GM19240 (cell line): ENCODE results near the gene SCUBE2.

Experiments used
- DNase-seq: peaks from one replicate; pipeline ENCODE4 v3.0.0; 2011; ENCODE audit warnings: low spot score; ENCODE audit not compliant: insufficient read length

The SCUBE2 gene

DNA sequence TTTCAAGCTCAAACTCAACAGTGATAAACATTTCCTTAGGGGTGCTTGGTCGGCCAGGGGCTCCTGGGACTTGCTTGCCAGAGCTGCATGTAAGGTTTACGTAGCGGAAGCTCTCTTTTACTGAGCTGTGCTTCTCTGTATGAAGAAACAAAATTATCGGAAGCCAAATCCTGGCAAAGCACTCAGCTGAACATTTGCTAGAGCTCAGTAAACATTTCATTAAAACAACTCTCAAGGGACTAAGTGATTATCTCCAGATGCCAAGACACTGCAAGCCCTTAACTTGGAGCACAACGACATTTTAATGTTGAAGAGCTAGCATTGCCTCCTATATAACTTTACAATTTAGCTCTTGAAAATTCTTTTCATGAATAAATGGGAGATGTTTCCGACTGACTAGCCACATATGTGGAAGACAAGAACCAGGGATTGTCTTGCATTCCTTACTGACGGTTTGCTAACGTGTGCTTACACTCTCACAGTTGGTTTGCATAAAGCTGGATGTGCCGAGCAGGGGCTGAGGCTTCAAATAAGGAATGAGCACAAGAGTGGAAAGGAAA is 43.4 kb downstream of the SCUBE2 start:
- DNase-seq, result no peak

DNA sequence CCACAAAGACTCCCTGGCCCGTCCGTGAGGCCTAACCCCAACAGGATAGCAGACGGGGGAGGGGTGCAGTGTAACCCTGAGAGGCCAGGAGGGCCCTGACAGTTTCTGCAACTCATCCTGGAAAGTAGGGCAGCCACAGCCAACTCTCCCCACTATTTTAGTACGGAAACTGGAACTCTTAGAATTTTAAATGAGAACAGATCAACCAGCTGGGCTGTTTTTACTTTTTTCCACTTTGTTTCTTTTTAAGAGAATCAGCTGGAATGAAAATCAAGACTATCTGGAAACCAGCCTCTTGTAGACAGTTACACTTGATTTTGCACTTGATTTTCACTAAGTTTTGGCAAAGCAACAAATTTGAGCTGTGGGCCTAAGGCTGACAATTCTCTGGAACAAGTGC is 44.9 kb downstream of the SCUBE2 start:
- DNase-seq, result no peak

DNA sequence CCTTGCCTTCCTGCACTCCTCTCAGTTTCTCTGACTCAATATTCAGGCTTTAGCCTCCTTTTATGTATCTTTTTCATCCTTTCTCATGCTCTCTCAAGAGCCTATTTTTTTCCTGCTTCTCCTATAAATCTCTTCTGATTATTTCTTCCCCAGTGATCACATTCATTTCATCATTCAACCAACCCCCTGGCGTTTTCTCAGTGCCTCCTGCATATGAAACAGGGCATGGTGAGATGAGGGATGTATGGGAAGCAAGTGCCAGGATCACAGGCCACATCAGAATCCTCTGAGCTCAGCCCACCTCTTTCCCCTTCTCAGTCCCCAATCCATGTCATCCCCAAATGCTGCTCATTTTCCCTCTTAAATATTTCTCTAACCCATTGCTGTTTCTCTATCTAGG is 48.9 kb downstream of the SCUBE2 start:
- DNase-seq, result no peak

DNA sequence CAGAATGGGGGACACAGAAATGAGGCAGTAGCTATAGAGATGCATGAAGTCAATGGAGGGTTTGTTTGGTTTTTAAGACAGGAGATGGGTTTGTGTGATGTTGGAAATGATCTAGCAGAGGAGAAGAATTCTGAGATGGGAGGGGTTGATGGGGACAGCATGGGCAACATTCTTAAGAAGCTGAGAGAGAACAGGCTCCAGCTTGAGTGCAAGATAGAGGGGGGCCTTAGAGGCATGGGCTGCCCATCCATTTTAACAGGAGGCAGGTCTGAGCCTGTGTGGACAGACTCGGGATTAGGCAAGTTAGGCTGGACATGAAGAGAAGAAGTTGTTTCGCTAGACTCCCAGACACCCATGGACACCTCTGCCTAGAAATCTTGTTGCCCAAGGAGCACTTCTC is 49.7 kb downstream of the SCUBE2 start:
- no peak for DNase-seq

DNA sequence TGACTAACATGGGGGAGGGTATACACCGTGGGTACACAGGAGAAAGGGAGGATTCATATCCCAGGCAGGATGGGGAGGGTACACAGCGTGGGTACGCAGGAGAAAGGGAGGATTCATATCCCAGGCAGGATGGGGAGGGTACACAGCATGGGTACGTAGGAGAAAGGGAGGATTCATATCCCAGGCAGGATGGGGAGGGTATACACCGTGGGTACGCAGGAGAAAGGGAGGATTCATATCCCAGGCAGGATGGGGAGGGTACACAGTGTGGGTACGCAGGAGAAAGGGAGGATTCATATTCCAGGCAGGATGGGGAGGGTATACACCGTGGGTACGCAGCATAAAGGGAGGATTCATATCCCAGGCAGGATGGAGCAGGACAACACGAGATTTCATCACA is 51.0 kb downstream of the SCUBE2 start:
- no peak for DNase-seq

DNA sequence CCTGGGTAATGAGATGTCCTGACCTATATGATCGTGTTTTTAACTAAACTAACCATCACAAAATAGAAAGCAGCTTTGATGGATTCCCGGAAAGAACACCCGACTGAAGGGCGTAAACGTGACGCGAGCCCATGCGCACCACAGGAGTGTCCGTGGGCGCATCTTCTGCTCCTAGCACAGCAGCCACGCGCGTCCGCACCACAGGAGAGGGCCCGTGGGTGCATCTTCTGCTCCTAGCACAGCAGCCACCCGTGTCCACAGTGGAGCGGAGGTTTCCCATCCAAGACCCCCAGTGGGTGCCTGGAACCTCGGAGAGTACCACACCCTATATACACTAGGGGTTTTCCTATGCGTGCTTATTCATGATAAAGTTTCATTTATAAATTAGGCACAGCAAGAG is 51.5 kb downstream of the SCUBE2 start:
- DNase-seq, result no peak

DNA sequence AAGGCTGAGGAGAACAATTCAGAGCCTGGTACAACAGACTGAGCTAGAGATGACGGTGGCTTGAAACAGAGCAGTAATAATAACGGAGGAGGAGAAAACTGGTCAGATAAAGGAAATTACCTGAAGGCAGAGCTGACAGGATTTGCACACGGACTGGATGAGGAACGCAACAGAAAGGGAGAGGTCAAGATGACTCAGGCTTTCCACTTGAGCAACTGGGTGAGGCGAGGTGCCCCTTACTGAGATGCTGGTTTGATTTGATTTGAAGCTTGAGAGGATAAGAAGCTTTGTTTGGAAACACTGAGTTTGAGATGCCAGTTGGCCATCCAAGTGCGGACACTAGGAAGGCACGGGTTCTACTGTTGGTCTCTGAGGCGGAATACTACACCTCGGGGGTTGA is 52.2 kb downstream of the SCUBE2 start:
- DNase-seq, result peak; percentile 12

DNA sequence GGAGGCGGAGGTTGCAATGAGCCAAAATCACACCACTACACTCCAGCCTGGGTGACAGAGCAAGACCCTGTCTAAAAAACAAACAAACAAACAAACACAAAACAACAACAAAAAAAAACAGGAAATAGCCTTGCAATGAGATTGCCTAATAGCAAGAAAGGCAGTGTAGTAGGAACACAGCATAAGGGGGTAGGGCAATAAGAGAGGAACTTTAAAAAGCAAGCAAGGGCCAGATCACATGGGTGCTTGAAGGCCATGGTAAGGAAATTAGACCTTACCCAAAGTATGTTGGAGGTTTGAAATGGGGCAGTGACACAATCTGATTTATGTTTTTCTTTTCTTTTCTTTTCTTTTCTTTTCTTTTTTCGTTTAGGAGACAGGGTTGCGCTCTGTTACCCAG is 52.9 kb downstream of the SCUBE2 start:
- DNase-seq, result no peak

DNA sequence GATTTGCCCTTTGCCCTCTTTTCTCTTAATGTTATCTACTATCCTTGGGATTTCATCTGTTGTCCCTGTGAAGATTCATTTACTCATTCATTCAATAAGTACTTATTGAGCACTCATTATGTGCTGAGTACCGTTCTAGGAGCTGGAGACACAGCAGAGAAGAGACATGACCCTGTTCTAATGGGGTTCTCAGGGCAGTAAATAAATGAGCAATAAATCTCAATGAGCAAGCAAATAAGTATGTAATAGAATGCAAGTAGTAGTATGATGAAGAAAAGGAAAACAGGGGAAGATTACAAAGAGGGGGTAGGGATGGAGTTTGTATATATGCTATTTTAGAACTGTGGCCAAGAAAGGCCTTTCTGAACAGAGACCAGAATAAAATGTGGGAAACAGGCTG is 53.4 kb downstream of the SCUBE2 start:
- no peak for DNase-seq

DNA sequence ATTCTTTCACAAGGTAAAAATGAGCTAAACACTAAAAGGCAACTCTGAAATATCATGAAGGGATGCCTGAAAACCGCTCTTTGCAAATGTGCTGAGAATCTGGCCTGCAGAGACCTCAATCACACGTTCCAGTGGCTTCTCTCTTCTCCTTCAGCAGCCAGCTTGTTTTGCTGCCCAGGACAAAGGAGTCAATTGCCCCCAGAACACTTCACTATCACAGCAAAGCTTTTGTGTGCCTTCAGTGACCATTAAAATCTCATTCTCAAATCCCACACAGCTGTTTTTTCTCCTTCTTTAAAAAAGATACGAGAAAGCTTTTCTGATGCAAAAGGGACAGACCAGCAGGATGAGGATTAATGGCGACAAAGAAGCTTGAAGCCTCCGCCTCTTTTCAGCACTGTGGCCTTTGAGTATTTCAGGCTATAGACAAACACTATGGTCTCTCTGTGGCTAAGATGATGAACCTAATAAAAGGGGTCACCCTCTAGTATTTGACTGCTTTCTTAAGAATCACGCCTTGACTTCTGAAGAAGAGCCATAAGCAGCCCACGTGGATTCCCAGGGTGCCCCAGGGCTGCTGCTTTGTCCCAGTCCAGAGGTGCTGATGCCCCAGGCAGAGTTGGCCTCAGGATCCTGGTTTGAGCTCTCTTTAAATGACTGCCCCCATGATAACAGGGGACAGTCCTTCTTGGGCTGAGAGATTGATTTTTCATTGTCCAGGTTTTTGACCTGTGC is 54.2 kb downstream of the SCUBE2 start:
- no peak for DNase-seq

DNA sequence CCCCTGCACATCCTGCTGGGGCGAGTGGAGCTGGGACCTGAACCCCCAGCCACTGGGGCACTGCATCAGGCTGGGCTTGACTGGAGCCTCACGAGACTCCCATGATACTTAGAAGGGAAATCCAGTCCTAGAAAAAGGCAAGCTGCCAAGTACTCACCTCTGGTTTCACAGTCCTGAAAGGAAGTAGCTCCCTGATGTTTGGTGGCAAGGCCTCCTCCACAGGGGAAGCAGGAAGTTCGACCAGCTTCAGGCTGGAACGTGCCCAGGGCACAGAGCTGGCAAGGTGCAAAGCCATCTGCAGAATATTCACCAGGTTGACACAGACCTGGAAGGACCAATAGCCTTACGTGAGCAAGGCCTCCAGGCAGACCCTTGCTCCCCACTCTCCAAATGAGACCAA is 60.8 kb downstream of the SCUBE2 start:
- no peak for DNase-seq

DNA sequence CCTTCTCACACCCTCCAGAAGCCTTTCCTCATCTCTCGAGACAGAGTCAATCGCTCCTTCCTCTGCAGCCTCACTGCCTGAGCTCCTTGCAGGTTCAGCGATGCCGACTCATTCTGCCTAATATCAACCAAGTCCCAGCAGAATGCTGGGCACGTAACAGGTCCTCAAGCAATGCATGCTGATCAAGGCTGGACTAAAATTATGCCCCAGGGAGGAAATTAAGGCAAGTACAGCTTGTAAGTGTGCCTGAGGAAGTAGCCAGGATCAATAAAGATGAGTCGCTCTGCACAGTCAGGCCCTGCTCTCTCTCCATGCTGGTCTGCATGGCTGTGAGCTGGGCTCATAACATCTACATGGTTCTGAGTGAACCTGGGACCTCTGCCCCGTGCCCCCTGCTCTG is 62.0 kb downstream of the SCUBE2 start:
- no peak for DNase-seq

DNA sequence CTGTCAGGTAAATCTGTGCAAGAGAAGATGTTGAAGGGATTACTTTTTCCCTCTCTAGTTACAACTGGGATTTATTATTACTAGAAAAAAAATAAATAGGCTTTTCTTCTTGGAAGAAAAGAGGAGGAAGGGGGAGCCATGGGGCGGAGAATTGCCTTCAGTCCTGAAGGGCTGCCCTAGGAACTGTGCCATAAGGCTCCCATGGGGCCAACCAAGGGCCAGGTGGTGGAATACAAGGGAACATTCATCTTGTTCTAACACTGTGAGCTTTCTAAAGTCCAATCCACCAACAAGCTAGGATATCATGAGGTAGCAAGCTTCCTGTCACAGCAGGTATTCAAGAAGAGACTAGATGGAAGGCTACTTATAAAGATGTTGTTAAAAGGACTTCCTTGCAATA is 62.8 kb downstream of the SCUBE2 start:
- DNase-seq, result no peak

DNA sequence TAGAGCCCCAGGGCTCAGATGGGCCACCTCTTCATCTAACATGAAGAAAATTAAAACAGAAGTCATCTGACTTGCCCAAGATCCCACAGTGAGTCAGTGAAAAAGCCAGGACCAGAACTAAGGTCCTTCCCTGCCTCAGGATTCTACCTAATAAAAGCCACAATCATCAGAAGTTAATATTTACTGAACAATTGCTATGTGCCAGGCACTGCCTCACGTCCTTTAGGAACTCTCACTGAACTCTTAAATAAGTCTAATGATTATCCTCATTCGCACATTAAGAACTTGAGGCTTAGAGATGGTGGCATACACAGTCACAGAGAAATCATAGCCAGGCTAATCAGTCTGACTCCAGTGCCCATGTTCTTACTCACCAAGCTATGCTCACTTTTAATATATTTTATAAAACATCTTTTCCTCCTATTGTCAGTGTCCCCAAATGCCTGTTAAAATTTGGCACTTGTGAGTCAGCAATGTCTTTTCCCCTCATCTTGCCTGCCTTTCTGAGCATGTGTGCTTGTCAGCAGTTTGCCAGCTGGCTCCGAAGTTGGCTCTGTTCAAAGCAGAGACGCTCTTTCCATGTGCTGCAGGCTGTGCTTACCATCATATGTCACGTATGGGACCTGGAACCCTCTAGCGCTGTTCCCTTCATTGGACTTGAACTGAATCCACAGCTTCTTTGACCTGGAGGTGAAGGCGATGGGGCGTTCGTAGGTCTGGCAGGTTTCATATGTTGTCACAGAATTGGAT is 66.1 kb downstream of the SCUBE2 start:
- DNase-seq, result no peak

DNA sequence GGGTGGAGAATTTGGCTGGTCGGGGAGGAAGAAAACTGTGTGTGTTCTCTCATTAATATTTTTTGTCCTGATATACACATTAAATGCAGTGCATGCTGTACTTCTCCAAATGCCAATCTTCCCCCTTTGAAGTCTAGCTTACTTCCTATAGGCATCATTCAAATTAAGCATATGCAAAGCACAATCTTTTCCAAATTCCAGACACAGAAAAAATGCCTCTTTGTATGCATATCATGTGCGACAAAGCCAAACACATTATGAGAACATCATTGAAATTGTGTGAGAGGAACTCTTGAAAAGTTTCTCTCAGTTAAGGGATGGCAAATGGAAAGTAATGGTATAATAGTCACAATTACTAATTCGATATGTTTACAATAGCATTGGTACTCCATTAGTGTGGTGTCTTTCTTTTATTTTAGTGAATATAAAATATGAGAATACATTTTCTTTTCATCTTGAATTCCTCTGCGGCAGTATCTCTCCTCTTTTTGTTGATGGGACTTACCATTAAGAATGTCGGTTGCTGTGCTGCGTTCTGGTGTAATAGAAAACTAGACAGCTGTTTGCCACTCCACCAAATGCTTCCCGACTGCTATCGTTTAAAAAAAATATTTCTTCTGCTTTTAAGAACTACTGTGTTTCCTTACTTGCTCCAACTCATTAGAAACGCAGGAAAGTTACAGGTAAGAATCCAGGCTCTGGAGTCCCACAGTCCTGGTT is 68.3 kb downstream of the SCUBE2 start:
- no peak for DNase-seq

DNA sequence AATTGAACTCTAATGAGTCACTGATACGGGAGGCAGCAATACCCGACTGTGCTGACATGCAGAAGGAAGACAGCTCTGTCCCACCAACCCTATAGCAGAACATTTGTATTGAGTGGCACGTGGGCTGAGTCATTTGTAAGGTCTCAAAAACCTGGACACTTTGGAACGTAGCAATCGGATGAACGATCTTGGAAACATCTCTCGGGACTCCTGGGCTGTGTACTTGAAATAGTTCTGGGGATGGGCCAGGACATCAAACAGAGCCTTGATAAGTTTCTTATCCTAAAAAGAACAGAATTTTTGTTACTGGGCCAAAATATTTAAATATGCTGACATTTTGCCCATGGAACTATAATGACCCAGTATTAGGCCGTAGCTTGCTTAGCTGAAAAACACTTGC is 70.5 kb downstream of the SCUBE2 start:
- DNase-seq, result no peak

DNA sequence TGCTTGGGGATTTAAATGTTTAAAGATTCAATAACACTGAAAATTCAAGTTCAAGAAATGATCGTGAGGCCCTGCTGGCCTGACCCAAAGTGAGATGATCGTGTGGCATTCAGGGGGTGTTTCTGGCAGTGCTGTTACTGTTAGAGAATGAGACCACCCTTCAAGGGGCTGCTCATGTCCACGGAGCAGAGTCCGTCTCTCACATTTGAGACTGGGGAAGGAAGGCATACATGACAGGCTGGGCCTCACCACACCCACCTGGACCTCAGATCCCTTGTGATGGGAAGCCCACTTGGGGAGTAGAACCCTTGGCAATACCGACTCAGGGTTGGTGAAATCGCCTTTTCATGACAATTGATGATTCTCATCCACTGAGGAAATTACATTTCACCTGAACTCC is 71.5 kb downstream of the SCUBE2 start:
- DNase-seq, result no peak

DNA sequence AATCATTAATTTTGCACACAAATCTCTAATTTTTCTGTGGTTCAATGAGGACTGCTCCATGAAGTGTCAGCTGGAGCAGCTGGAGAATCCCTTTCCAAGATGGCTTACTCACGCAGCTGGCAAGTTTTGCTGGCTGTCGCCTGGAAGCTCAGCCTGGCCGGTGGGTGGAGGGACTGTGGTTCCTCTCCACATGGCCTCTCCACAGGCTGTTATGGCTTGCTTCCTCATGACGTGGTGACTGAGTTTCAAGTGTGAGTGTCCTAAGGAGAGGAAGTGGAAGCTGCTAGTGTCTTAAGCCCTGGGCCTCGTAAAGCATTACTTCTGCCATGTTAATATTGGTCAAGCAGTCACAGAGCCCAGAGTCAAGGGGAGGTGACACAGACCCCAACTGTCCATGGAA is 73.6 kb downstream of the SCUBE2 start:
- no peak for DNase-seq

DNA sequence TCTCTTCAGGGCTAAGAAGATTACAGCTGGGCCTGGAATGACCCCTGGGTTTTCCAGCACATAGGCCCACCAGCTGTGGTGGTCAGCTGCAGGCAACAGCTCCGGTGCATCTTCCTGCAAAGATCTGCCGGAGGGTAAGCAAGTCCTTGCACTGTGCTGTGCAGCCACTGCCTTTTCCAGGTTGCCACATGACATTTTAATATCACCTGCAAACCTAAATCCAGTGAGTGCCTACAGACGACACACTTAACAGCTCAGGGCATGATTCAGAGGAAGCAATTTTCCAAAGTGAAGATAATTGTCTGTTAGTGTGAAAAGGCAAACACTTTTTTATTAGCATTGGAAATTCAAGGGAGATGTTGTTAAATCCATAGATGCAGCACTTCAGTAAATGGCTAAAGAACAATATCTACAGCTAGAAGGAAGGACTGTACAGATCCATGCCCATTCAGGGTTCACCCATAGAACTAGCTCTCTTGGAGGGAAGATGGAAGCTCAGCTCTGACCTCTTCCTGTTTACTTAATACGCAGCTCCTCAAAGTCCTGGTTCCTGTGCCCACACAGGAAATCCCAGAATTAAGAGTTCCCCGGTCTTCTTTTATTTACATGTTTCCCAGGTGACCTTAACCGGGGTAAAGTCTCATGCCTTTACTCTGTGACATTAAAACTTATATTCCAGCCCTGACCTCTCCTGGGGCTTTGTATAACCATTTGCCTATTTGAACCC is 74.3 kb downstream of the SCUBE2 start:
- DNase-seq, result no peak

DNA sequence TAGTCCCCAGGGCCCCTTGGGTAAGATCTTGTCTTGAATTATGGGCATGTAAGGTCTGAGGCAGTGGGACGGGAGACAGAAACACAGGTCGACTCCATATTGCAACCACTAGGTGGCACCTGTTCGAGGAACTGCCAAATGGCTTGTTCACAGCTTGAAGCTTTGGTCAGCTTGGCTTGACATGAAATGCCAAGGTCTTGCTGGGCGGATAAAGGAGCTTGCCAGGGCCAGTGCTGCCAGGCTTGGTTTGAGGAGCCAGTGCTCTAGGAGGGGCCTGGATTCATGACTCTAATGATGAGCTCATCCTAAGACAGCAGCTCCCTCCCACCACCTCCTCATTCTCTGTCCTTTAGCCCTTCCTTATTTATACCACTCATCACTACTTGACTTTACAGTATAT is 75.7 kb downstream of the SCUBE2 start:
- DNase-seq, result peak; percentile 65

DNA sequence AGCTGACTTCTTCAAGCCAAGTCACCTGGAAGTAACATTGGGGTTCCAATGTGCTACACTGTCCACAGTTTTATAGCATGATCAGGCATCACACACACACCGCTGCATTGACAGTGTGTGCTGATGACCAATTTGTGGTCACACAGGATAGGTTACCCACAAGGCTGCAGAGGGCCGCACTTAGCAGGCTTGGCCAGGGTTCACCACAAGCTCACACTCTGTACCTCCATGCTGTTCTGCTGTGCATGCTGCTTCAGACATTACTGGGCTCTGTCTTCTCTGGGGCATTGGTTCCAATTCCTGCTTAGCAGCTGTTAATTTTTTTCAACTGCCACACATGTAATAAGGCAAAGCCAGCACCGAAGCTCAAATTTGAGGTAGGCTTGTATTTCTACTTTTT is 76.6 kb downstream of the SCUBE2 start:
- no peak for DNase-seq

DNA sequence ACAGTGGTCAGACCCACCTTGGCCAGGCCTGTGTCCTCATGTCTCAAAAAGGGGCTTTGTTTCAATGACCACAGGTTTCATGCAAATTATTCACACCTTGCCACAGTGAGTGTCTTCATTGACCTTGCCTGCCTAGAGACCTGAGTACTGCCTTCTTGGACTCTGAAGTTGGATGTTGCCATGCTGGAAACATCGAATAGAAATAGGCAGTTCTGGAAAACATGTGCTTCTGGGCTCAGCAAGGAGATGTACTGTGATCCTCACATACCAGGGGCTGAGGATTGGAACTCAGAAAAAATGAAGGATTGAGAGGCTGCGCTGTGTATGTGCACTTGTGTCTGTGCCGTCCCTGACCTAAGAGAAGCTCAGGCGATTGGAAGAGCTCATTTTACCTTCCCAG is 78.0 kb downstream of the SCUBE2 start:
- no peak for DNase-seq
